ENCODE data around the gene ZDHHC8. TPM values are rescaled to one million over a fixed set of nuclear protein-coding genes. Genes with fewer than 3 reads are reported as not detected.

The ZDHHC8 gene
- total and polyA plus RNA-seq, 5 donors: 34.2 to 64.7 (median 54.9) TPM

DNA sequence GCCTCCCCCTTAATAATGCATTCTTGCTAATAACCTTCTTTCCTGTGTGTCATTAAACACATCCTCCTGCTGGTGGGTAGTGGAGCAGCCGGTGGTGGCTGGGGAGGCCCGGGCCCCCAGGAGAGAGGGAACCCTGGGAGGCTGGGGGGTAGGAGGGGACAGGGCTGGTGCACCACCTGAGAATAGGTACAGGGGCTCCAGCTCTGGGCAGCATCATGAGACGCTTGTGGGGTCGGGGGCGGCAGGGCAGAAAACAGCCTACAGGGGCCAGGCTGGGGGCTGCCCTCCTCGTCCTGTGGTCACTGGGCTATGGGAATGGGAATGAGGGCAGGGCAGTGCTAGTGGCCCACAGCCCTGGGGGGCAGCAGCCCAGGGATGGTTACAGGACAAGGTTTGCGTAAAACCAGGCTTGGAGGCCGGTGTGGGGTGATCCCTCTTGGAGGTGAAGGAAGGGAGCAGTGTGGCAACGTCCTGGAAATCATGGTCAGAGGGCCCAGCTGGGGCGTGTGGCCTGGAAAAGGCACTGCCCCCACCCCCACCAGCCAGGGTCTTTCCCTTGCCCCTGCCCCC lies 37.7 kb downstream of the ZDHHC8 start:
- H3K27me3 ChIP-seq (ENCODE audit: control insufficient read depth, insufficient read depth): no peaks in the 10 kb centered on the region
- no peaks in the 10 kb centered on the region for H3K4me1 ChIP-seq (ENCODE audit: control insufficient read depth, insufficient read depth, low read length)
- no peak overlapping the region for H3K4me3 ChIP-seq (ENCODE audit: low read length)
- no peak overlapping the region for H3K27ac ChIP-seq (ENCODE audit: low read length)
- ATAC-seq (no peak), DNase-seq (no peak)
- 80% methylated on average over 10 of the region's 10 CpGs for WGBS
- H3K9me3 ChIP-seq (ENCODE audit: control insufficient read depth, low read length): no peaks in the 10 kb centered on the region
- intact Hi-C loops (cut with DNase I): no loop called here

GRCh38 chr22:20170170-20170569 lies 38.6 kb downstream of the ZDHHC8 start:
- WGBS: 93% methylated on average over 13 of the region's 13 CpGs
- no peaks in the 10 kb centered on the region for H3K9me3 ChIP-seq (ENCODE audit: control insufficient read depth, low read length)
- H3K27me3 ChIP-seq (ENCODE audit: control insufficient read depth, insufficient read depth): no peaks in the 10 kb centered on the region
- H3K4me1 ChIP-seq (ENCODE audit: control insufficient read depth, insufficient read depth, low read length): no peaks in the 10 kb centered on the region
- ATAC-seq (no peak), DNase-seq (no peak)
- H3K4me3 ChIP-seq (ENCODE audit: low read length): no peak overlapping the region
- intact Hi-C loops (cut with DNase I): no loop called here
- H3K27ac ChIP-seq (ENCODE audit: low read length): no peak overlapping the region

- ATAC-seq: no peak
- no peak for DNase-seq
- WGBS: 87% methylated on average over 12 of the region's 12 CpGs
- no peaks in the 10 kb centered on the region for H3K4me1 ChIP-seq (ENCODE audit: control insufficient read depth, insufficient read depth, low read length)
- H3K4me3 ChIP-seq (ENCODE audit: low read length): no peak overlapping the region
- no peak overlapping the region for H3K27ac ChIP-seq (ENCODE audit: low read length)
- H3K9me3 ChIP-seq (ENCODE audit: control insufficient read depth, low read length): no peaks in the 10 kb centered on the region
- intact Hi-C loops (cut with DNase I): no loop called here
- H3K27me3 ChIP-seq (ENCODE audit: control insufficient read depth, insufficient read depth): no peaks in the 10 kb centered on the region
These were observed 39.9 kb downstream of the ZDHHC8 start for GRCh38 chr22:20171288-20172140.

GRCh38 chr22:20172141-20172613 lies 40.6 kb downstream of the ZDHHC8 start:
- WGBS: 88% methylated on average over 10 of the region's 10 CpGs
- no peaks in the 10 kb centered on the region for H3K9me3 ChIP-seq (ENCODE audit: control insufficient read depth, low read length)
- intact Hi-C loops (cut with DNase I): no loop called here
- no peak overlapping the region for H3K4me3 ChIP-seq (ENCODE audit: low read length)
- ATAC-seq: no peak
- H3K4me1 ChIP-seq (ENCODE audit: control insufficient read depth, insufficient read depth, low read length): no peaks in the 10 kb centered on the region
- no peaks in the 10 kb centered on the region for H3K27me3 ChIP-seq (ENCODE audit: control insufficient read depth, insufficient read depth)
- no peak overlapping the region for H3K27ac ChIP-seq (ENCODE audit: low read length)
- DNase-seq: no peak

- DNase-seq: no peak
- Histone ChIP-seq H3K4me3 (ENCODE audit: low read length) (no peak overlapping the region), H3K27me3 (ENCODE audit: control insufficient read depth, insufficient read depth) (no peaks in the 10 kb centered on the region), H3K4me1 (ENCODE audit: control insufficient read depth, insufficient read depth, low read length) (no peaks in the 10 kb centered on the region), H3K9me3 (ENCODE audit: control insufficient read depth, low read length) (no peaks in the 10 kb centered on the region), H3K27ac (ENCODE audit: low read length) (no peak overlapping the region)
- intact Hi-C loops (cut with DNase I): no loop called here
- WGBS: 87% methylated on average over 11 of the region's 11 CpGs
- ATAC-seq: no peak
These were observed 41.6 kb downstream of the ZDHHC8 start for GRCh38 chr22:20173246-20173645.

DNA sequence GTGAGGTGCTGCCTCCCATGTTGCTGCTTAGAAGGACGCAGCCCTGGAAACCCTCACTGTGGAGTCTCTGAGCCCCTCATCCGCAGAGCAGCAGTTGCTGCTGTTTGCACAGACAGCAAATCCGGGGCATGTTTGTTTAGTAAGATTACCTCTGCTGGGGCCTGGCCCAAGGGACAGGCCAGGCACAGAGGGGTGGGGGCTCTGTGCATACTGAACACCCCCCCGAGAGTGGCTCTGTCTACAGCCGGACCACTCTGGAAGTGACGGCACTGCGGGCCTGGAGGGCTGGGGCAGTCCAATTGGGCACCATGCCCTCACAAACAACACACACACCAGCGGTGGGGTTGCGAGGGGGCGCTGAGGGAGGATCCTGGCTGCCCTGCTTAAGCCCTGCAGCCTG lies 42.2 kb downstream of the ZDHHC8 start:
- ATAC-seq: no peak
- Histone ChIP-seq H3K4me1 (ENCODE audit: control insufficient read depth, insufficient read depth, low read length) (no peaks in the 10 kb centered on the region), H3K9me3 (ENCODE audit: control insufficient read depth, low read length) (no peaks in the 10 kb centered on the region), H3K27me3 (ENCODE audit: control insufficient read depth, insufficient read depth) (no peaks in the 10 kb centered on the region), H3K4me3 (ENCODE audit: low read length) (no peak overlapping the region), H3K27ac (ENCODE audit: low read length) (no peak overlapping the region)
- DNase-seq: no peak
- 56% methylated on average over 10 of the region's 10 CpGs for WGBS
- intact Hi-C loops (cut with DNase I): no loop called here

DNA sequence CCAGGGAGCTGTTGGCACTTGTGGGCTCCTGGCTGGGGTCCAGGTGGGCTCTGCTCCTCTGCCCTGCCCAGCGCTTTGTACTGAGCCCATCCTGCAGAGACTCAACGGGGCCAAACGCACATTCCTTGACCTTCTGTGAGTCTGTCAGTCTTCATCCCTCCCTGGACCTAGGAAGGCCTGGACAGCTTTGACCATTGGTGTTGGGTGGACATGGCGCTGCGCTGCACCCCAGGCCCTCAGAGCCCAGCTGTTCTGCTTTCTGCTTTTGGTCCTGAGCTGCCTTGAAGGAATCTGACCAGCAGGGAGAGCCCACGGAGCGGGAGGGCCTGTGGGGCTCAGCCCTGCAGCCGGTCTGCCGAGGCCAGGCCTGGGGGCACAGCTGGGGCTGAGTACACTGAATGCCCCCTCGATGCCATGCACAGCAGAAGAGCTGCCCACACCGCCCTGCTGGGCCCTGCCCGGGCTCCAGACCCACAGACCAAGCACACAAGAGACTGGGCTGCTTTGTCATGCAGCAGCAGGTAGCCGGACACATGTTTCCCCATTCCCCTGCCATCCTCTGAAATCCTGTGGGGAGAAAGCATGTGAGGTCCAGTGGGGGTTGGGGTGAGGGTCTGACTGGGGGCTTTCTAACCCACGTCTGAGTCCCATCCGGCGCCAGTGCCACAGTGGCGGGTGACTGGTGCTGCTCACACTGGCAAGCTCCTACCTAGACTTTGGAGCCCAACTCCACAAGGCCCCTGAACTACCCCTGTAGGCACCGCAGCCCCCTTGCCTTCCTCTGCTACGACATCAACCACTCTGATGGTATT lies 43.4 kb downstream of the ZDHHC8 start:
- H3K9me3 ChIP-seq (ENCODE audit: control insufficient read depth, low read length): no peaks in the 10 kb centered on the region
- H3K4me3 ChIP-seq (ENCODE audit: low read length): no peak overlapping the region
- WGBS: 71% methylated on average over 19 of the region's 19 CpGs
- H3K4me1 ChIP-seq (ENCODE audit: control insufficient read depth, insufficient read depth, low read length): no peaks in the 10 kb centered on the region
- ATAC-seq (no peak), DNase-seq (no peak)
- intact Hi-C loops (cut with DNase I): no loop called here
- H3K27me3 ChIP-seq (ENCODE audit: control insufficient read depth, insufficient read depth): no peaks in the 10 kb centered on the region
- H3K27ac ChIP-seq (ENCODE audit: low read length): no peak overlapping the region

GRCh38 chr22:20175597-20175900 lies 43.9 kb downstream of the ZDHHC8 start:
- Histone ChIP-seq H3K4me3 (ENCODE audit: low read length) (no peak overlapping the region), H3K4me1 (ENCODE audit: control insufficient read depth, insufficient read depth, low read length) (no peaks in the 10 kb centered on the region), H3K27ac (ENCODE audit: low read length) (no peak overlapping the region), H3K27me3 (ENCODE audit: control insufficient read depth, insufficient read depth) (no peaks in the 10 kb centered on the region), H3K9me3 (ENCODE audit: control insufficient read depth, low read length) (no peaks in the 10 kb centered on the region)
- intact Hi-C loops (cut with DNase I): no loop called here
- DNase-seq (no peak), ATAC-seq (no peak)
- 69% methylated on average over 12 of the region's 12 CpGs for WGBS

DNA sequence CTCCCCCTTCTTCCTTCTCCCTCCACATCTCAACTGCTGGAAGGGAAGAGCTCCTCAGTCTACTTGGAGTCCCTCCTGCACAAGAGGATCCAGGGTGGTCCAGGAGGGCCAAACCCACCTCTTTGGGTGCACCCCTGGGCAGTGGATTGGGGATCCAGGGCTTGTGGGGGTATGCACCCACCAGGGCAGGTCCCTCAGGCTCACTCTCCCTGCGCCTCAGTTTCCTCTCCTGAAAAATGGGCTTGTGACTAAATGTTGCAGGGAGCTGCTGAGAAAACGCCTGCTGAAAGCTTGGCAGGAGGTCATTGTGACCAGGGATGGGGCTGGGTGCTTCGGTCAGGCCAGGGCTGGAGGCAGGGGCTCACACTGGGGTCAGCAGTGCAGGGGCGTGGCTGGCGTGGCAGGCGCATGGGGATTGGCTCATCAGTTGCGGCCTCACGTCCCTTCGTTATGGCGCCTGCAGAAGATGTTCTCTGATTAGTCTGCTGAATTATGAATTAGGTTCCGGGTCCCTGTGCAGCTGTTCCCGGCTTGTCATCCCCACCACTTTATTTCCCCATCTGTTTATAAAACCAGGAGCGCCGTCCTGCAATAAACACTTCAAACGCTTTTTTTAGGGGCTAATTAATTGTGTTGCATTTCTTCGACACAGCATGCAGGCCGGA lies 44.9 kb downstream of the ZDHHC8 start:
- ATAC-seq: no peak

GRCh38 chr22:20177217-20177911 lies 45.8 kb downstream of the ZDHHC8 start:
- no peak for DNase-seq
- no peak overlapping the region for H3K27ac ChIP-seq (ENCODE audit: low read length)
- no peaks in the 10 kb centered on the region for H3K9me3 ChIP-seq (ENCODE audit: control insufficient read depth, low read length)
- H3K4me3 ChIP-seq (ENCODE audit: low read length): no peak overlapping the region
- no peaks in the 10 kb centered on the region for H3K27me3 ChIP-seq (ENCODE audit: control insufficient read depth, insufficient read depth)
- WGBS: 80% methylated on average over 21 of the region's 21 CpGs
- no peak for ATAC-seq
- H3K4me1 ChIP-seq (ENCODE audit: control insufficient read depth, insufficient read depth, low read length): no peaks in the 10 kb centered on the region
- intact Hi-C loops (cut with DNase I): no loop called here

More for the DNA sequence above, 44.9 kb downstream of the ZDHHC8 start:
- Histone ChIP-seq H3K4me1 (ENCODE audit: control insufficient read depth, insufficient read depth, low read length) (no peaks in the 10 kb centered on the region), H3K4me3 (ENCODE audit: low read length) (no peak overlapping the region), H3K9me3 (ENCODE audit: control insufficient read depth, low read length) (no peaks in the 10 kb centered on the region), H3K27ac (ENCODE audit: low read length) (no peak overlapping the region), H3K27me3 (ENCODE audit: control insufficient read depth, insufficient read depth) (no peaks in the 10 kb centered on the region)
- no peak for DNase-seq
- intact Hi-C loops (cut with DNase I): no loop called here
- WGBS: 80% methylated on average over 17 of the region's 17 CpGs

All from right cardiac atrium (tissue), 5 donors.